HEK293 (cell line): Measurements from ENCODE around the gene GSK3B.

Source experiments
- CTCF ChIA-PET: fragments of 350-600 bp; formaldehyde crosslinking; extraction: SDS; loops from one replicate; lab custom pipeline; 2021; ENCODE audit warnings: antibody characterized with exemption; lab: Yijun Ruan, JAX
- POLR2A ChIA-PET: fragments of 300-600 bp; formaldehyde crosslinking; extraction: SDS; loops from one replicate; lab custom pipeline; 2020; ENCODE audit warnings: antibody characterized with exemption, inconsistent platforms; lab: Yijun Ruan, JAX
- H3K27ac ChIP-seq: fragments of 200-500 bp; sonication (Bioruptor generic); 2 replicates; pipeline ENCODE4 v1.5.1; 2014; ENCODE audit warnings: low read depth, low read length, control low read depth, inconsistent platforms; ENCODE audit errors: extremely low read depth
- H3K36me3 ChIP-seq, 2 experiments: fragments of 200-500 bp in 1 of 2; sonication (Bioruptor generic) in 1 of 2; 1 replicate in 1 of 2; 2 replicates in 1 of 2; pipeline ENCODE4 v1.5.1; 2014 to 2017; ENCODE audit warnings: inconsistent platforms in 2 of 2, low read length in 2 of 2; ENCODE audit not compliant: control insufficient read depth in 2 of 2, insufficient read depth in 1 of 2
- H3K4me1 ChIP-seq: fragments of 200-500 bp; sonication (Bioruptor generic); 2 replicates; pipeline ENCODE4 v1.5.1; 2014; ENCODE audit warnings: mild to moderate bottlenecking, low read length, inconsistent platforms; ENCODE audit not compliant: control insufficient read depth, insufficient read depth
- H3K4me3 ChIP-seq: 2 replicates; pipeline ENCODE4 v1.5.1; 2011; ENCODE audit warnings: low read depth, mild to moderate bottlenecking, control low read depth, low read length, moderate library complexity
- H3K9me3 ChIP-seq: fragments of 200-500 bp; sonication (Bioruptor generic); 2 replicates; pipeline ENCODE4 v1.5.1; 2014; ENCODE audit warnings: low read depth, low read length, inconsistent platforms; ENCODE audit not compliant: control insufficient read depth, insufficient read depth
- EGR2 ChIP-seq: fragments of 450-650 bp; formaldehyde crosslinking; IDR thresholded peaks from 2 replicates; pipeline ENCODE4 v1.5.1; 2016; ENCODE audit warnings: low read depth, missing biosample characterization, missing genetic modification characterization
- KLF10 ChIP-seq: fragments of 450-650 bp; IDR thresholded peaks from 2 replicates; pipeline ENCODE4 v1.5.1; 2018; ENCODE audit warnings: missing biosample characterization, mild to moderate bottlenecking, missing genetic modification characterization
- MYNN ChIP-seq: fragments of 450-650 bp; formaldehyde crosslinking; IDR thresholded peaks from 2 replicates; pipeline ENCODE4 v1.5.1; 2016; ENCODE audit warnings: missing biosample characterization, missing genetic modification characterization, borderline replicate concordance
- YY2 ChIP-seq: fragments of 450-650 bp; formaldehyde crosslinking; IDR thresholded peaks from 2 replicates; pipeline ENCODE4 v1.5.1; 2016; ENCODE audit warnings: missing biosample characterization, missing genetic modification characterization
- ZFP37 ChIP-seq: fragments of 450-650 bp; formaldehyde crosslinking; IDR thresholded peaks from 2 replicates; pipeline ENCODE4 v1.5.1; 2016; ENCODE audit warnings: missing biosample characterization, missing genetic modification characterization
- ZNF112 ChIP-seq: fragments of 450-650 bp; formaldehyde crosslinking; IDR thresholded peaks from 2 replicates; pipeline ENCODE4 v1.5.0; 2017; ENCODE audit warnings: missing biosample characterization, missing genetic modification characterization
- ZNF146 ChIP-seq: fragments of 450-650 bp; formaldehyde crosslinking; IDR thresholded peaks from 2 replicates; pipeline ENCODE4 v1.5.1; 2016; ENCODE audit warnings: missing biosample characterization, missing genetic modification characterization
- ZNF311 ChIP-seq: fragments of 450-650 bp; formaldehyde crosslinking; IDR thresholded peaks from 2 replicates; pipeline ENCODE4 v1.5.1; 2017; ENCODE audit warnings: missing biosample characterization, missing genetic modification characterization, borderline replicate concordance
- ZNF423 ChIP-seq: fragments of 450-650 bp; formaldehyde crosslinking; IDR thresholded peaks from 2 replicates; pipeline ENCODE4 v1.5.1; 2016; ENCODE audit warnings: missing biosample characterization, missing genetic modification characterization
- ZNF530 ChIP-seq: fragments of 450-650 bp; formaldehyde crosslinking; IDR thresholded peaks from 2 replicates; pipeline ENCODE4 v1.5.1; 2016; ENCODE audit warnings: low read depth, missing biosample characterization, missing genetic modification characterization
- ZNF549 ChIP-seq: fragments of 450-650 bp; IDR thresholded peaks from 2 replicates; pipeline ENCODE4 v1.5.1; 2018; ENCODE audit warnings: missing biosample characterization, missing genetic modification characterization, mild to moderate bottlenecking, inconsistent platforms, moderate library complexity
- ZNF677 ChIP-seq: fragments of 450-650 bp; IDR thresholded peaks from 2 replicates; pipeline ENCODE4 v1.5.0; 2018; ENCODE audit warnings: missing biosample characterization, mild to moderate bottlenecking, missing genetic modification characterization, moderate library complexity
- ZNF830 ChIP-seq: fragments of 450-650 bp; IDR thresholded peaks from 2 replicates; pipeline ENCODE4 v1.5.0; 2018; ENCODE audit warnings: missing biosample characterization, missing genetic modification characterization, low read depth, mild to moderate bottlenecking, moderate library complexity
- TF ChIP-seq, protein P1 (sequence below): fragments of 450-650 bp; formaldehyde crosslinking; IDR thresholded peaks from 2 replicates; pipeline ENCODE4 v1.5.1; 2016; ENCODE audit warnings: missing biosample characterization, missing genetic modification characterization
- TF ChIP-seq, protein P2 (sequence below): fragments of 450-650 bp; formaldehyde crosslinking; IDR thresholded peaks from 2 replicates; pipeline ENCODE4 v1.5.1; 2016; ENCODE audit warnings: missing biosample characterization, missing genetic modification characterization
- TF ChIP-seq, protein P3 (sequence below): fragments of 450-650 bp; formaldehyde crosslinking; IDR thresholded peaks from 2 replicates; pipeline ENCODE4 v1.5.1; 2016; ENCODE audit warnings: missing biosample characterization, missing genetic modification characterization
- TF ChIP-seq, protein P4 (sequence below): fragments of 450-650 bp; formaldehyde crosslinking; IDR thresholded peaks from 2 replicates; pipeline ENCODE4 v1.5.1; 2016; ENCODE audit warnings: missing biosample characterization, missing genetic modification characterization
- TF ChIP-seq, protein P5 (sequence below): fragments of 450-650 bp; formaldehyde crosslinking; IDR thresholded peaks from 2 replicates; pipeline ENCODE4 v1.5.1; 2017; ENCODE audit warnings: missing biosample characterization, missing genetic modification characterization
- TF ChIP-seq, protein P6 (sequence below): fragments of 450-650 bp; formaldehyde crosslinking; IDR thresholded peaks from 2 replicates; pipeline ENCODE4 v1.5.1; 2016; ENCODE audit warnings: missing biosample characterization, missing genetic modification characterization

GSK3B gene

DNA sequence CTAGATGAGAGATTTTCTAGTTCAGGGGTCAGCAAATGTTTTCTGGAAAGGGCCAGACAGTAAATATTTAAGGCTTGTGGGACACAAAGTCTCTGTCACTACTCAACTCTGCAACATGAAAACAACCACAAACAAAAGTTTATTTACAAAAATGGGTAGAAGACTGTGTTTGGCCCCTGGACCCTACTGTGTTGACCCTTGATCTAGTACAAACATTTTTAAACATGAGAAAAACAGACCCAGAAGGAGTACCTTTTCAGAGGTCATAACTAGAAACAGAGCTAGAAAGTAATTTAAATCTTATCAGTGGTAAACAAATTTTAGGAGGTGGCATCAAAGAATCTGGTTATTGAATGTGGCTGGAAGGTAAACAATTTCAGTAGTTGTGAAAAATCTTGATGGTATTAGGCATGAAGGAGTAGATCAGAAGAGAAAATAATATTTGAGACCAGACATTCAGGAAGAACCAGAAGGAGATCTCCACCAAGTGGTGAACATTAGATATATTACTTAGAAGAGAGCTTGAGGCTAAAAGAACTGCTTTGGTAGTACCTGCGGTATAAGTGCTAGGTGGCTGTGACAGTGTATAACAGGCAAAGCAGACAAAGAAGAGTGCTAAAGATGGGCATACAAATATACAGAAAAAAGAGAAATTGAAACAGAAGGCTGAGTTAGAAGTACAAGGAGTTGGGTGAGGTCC lies 210.6 kb downstream of the GSK3B start:
- TF ChIP-seq EGR2 (tag by site-specific recombination) (no peak), ZNF677 (tag by site-specific recombination) (no peak), YY2 (tag by site-specific recombination) (no peak), KLF10 (tag by site-specific recombination) (no peak), ZNF423 (no peak), ZNF830 (tag by site-specific recombination) (no peak), ZNF112 (tag by site-specific recombination) (no peak)
- TF ChIP-seq, protein P1, sequence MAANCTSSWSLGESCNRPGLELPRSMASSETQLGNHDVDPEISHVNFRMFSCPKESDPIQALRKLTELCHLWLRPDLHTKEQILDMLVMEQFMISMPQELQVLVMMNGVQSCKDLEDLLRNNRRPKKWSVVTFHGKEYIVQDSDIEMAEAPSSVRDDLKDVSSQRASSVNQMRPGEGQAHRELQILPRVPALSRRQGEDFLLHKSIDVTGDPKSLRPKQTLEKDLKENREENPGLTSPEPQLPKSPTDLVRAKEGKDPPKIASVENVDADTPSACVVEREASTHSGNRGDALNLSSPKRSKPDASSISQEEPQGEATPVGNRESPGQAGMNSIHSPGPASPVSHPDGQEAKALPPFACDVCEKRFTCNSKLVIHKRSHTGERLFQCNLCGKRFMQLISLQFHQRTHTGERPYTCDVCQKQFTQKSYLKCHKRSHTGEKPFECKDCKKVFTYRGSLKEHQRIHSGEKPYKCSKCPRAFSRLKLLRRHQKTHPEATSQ (tag by site-specific recombination), result no peak
- Histone ChIP-seq H3K9me3 (no peaks in the 10 kb centered on the region), H3K36me3 (peaks cover 0 to 14% of the 10 kb centered on the region in 2 experiments; a peak in 1 of 3 replicates), H3K4me1 (no peaks in the 10 kb centered on the region), H3K4me3 (no peak overlapping the region), H3K27ac (no peak overlapping the region)
- POLR2A ChIA-PET, result no interaction called here
- CTCF ChIA-PET, result interaction anchor here (0.7 to 1.4 kb wide), 2 partner anchors 8 to 462 kb away, joined by 4 to 7 read pairs; no protein-coding TSS in a partner anchor

DNA sequence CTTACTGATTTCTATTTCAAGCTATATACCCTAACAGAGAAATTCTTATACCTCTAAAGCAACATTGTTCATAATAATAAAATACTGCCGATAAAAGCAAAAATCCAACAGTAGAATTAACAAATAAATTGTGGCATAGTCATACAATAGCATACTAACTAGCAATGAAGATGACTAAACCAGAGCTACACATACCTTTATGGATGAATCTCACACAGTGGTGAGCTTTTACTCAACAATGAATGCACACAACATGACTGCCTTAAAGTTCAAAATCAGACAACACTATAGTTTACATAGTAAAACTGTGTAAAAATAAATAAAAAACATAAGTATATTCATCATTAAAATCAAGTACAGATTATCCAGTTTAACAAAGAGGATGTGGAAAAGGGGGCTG lies 213.3 kb downstream of the GSK3B start:
- no peaks in the 10 kb centered on the region for H3K9me3 ChIP-seq
- CTCF ChIA-PET, result interaction anchor here (0.6 to 0.7 kb wide), 3 partner anchors 89 to 324 kb away, joined by 3 to 4 read pairs (median 3); no protein-coding TSS in a partner anchor
- H3K36me3 ChIP-seq, result peaks cover 0 to 11% of the 10 kb centered on the region in 2 experiments; a peak in 1 of 3 replicates
- TF ChIP-seq, protein P2, sequence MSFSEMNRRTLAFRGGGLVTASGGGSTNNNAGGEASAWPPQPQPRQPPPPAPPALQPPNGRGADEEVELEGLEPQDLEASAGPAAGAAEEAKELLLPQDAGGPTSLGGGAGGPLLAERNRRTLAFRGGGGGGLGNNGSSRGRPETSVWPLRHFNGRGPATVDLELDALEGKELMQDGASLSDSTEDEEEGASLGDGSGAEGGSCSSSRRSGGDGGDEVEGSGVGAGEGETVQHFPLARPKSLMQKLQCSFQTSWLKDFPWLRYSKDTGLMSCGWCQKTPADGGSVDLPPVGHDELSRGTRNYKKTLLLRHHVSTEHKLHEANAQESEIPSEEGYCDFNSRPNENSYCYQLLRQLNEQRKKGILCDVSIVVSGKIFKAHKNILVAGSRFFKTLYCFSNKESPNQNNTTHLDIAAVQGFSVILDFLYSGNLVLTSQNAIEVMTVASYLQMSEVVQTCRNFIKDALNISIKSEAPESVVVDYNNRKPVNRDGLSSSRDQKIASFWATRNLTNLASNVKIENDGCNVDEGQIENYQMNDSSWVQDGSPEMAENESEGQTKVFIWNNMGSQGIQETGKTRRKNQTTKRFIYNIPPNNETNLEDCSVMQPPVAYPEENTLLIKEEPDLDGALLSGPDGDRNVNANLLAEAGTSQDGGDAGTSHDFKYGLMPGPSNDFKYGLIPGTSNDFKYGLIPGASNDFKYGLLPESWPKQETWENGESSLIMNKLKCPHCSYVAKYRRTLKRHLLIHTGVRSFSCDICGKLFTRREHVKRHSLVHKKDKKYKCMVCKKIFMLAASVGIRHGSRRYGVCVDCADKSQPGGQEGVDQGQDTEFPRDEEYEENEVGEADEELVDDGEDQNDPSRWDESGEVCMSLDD (tag by site-specific recombination), result no peak
- TF ChIP-seq ZNF311 (tag by site-specific recombination), result no peak
- TF ChIP-seq ZNF146 (tag by site-specific recombination), result no peak
- TF ChIP-seq ZNF549 (tag by site-specific recombination), result no peak
- TF ChIP-seq MYNN (tag by site-specific recombination), result no peak
- H3K27ac ChIP-seq, result no peak overlapping the region
- no peaks in the 10 kb centered on the region for H3K4me1 ChIP-seq
- POLR2A ChIA-PET, result no interaction called here
- H3K4me3 ChIP-seq, result no peak overlapping the region

DNA sequence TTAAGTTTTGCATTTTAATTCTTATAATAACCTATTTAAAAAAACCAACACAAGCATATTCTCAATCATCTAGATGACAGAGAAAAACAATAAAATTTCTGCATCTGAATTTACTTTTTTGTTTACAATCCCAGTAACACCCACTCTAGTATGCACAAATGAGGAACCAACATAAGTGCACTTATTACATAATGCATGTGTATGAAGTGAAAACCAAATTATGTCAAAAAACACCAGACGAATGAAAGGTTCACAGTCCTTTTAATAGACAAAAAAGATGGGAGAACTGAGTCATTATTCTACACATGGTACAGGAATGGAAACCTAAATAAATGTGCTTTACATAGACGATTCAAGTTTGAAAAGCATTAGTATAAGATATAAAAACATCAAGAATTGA lies 220.6 kb downstream of the GSK3B start:
- Histone ChIP-seq H3K4me1 (no peaks in the 10 kb centered on the region), H3K9me3 (no peaks in the 10 kb centered on the region), H3K36me3 (no peaks in the 10 kb centered on the region), H3K27ac (no peak overlapping the region), H3K4me3 (no peak overlapping the region)
- POLR2A ChIA-PET, result no interaction called here
- CTCF ChIA-PET, result no interaction called here
- TF ChIP-seq, protein P3, sequence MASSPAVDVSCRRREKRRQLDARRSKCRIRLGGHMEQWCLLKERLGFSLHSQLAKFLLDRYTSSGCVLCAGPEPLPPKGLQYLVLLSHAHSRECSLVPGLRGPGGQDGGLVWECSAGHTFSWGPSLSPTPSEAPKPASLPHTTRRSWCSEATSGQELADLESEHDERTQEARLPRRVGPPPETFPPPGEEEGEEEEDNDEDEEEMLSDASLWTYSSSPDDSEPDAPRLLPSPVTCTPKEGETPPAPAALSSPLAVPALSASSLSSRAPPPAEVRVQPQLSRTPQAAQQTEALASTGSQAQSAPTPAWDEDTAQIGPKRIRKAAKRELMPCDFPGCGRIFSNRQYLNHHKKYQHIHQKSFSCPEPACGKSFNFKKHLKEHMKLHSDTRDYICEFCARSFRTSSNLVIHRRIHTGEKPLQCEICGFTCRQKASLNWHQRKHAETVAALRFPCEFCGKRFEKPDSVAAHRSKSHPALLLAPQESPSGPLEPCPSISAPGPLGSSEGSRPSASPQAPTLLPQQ (tag by site-specific recombination), result no peak
- no peak for TF ChIP-seq ZFP37 (tag by site-specific recombination)
- TF ChIP-seq, protein P4, sequence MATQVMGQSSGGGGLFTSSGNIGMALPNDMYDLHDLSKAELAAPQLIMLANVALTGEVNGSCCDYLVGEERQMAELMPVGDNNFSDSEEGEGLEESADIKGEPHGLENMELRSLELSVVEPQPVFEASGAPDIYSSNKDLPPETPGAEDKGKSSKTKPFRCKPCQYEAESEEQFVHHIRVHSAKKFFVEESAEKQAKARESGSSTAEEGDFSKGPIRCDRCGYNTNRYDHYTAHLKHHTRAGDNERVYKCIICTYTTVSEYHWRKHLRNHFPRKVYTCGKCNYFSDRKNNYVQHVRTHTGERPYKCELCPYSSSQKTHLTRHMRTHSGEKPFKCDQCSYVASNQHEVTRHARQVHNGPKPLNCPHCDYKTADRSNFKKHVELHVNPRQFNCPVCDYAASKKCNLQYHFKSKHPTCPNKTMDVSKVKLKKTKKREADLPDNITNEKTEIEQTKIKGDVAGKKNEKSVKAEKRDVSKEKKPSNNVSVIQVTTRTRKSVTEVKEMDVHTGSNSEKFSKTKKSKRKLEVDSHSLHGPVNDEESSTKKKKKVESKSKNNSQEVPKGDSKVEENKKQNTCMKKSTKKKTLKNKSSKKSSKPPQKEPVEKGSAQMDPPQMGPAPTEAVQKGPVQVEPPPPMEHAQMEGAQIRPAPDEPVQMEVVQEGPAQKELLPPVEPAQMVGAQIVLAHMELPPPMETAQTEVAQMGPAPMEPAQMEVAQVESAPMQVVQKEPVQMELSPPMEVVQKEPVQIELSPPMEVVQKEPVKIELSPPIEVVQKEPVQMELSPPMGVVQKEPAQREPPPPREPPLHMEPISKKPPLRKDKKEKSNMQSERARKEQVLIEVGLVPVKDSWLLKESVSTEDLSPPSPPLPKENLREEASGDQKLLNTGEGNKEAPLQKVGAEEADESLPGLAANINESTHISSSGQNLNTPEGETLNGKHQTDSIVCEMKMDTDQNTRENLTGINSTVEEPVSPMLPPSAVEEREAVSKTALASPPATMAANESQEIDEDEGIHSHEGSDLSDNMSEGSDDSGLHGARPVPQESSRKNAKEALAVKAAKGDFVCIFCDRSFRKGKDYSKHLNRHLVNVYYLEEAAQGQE (tag by site-specific recombination), result no peak
- no peak for TF ChIP-seq ZNF530 (tag by site-specific recombination)
- TF ChIP-seq, protein P5, sequence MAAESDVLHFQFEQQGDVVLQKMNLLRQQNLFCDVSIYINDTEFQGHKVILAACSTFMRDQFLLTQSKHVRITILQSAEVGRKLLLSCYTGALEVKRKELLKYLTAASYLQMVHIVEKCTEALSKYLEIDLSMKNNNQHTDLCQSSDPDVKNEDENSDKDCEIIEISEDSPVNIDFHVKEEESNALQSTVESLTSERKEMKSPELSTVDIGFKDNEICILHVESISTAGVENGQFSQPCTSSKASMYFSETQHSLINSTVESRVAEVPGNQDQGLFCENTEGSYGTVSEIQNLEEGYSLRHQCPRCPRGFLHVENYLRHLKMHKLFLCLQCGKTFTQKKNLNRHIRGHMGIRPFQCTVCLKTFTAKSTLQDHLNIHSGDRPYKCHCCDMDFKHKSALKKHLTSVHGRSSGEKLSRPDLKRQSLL (tag by site-specific recombination), result no peak
- TF ChIP-seq, protein P6, sequence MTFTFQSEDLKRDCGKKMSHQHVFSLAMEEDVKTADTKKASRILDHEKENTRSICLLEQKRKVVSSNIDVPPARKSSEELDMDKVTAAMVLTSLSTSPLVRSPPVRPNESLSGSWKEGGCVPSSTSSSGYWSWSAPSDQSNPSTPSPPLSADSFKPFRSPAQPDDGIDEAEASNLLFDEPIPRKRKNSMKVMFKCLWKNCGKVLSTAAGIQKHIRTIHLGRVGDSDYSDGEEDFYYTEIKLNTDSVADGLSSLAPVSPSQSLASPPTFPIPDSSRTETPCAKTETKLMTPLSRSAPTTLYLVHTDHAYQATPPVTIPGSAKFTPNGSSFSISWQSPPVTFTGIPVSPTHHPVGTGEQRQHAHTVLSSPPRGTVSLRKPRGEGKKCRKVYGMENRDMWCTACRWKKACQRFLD, result no peak
